ENCODE data around the gene HHAT.

GRCh38 chr1:210588946-210589345 is 260.2 kb downstream of the HHAT start:
- TF ChIP-seq CTCF (IDR thresholded peaks at IDR 0.05): no peak
- no peak for TF ChIP-seq POLR2A (IDR thresholded peaks at IDR 0.05)

Data from lower leg skin (tissue), 3 donors.